ENCODE measurements around the gene DNAH1. TPM values are rescaled to one million over a fixed set of nuclear protein-coding genes. Genes with fewer than 3 reads are reported as not detected.
A peak's percentile ranks its signal among the peaks of the same experiment; 100 is the strongest.

The DNAH1 gene
- total RNA-seq, 5 donors from 2014 or later (not counting 1 experiment from before 2014, with no cell fraction given) = 41.5 to 72.0 (median 44.2) TPM

GRCh38 chr3:52313774-52314188 lies 2.3 kb upstream of the DNAH1 start:
- Mint-ChIP-seq H3K36me3 (peaks cover 6% of the 10 kb centered on the region), H3K27me3 (no peaks in the 10 kb centered on the region), H3K9me3 (no peaks in the 10 kb centered on the region), H3K4me1 (peaks cover 23 to 44% (median 36%) of the 10 kb centered on the region in 3 donors), H3K4me3 (no peak overlapping the region), H3K27ac (peak overlapping the region in 1 of 2 donors; percentile 44)
- POLR2A ChIA-PET = no interaction called here
- ATAC-seq (replicated peaks in 1 of 4) = no peak
- Histone ChIP-seq H3K4me1 (ENCODE audit: control insufficient read depth in 1 of 2, extremely low read depth in 1 of 2, insufficient read depth in 2 of 2, low read length in 2 of 2) (peaks cover 0 to 37% of the 10 kb centered on the region in 2 experiments), H3K27ac (ENCODE audit: low read length) (no peak overlapping the region), H3K4me3 (ENCODE audit: control insufficient read depth in 1 of 2, extremely low read depth in 1 of 2, low read length in 1 of 2) (no peak overlapping the region), H3K27me3 (replicated peaks in 1 of 2; ENCODE audit: control insufficient read depth in 2 of 2, extremely low read depth in 1 of 2, insufficient read depth in 2 of 2, low read length in 1 of 2) (no peaks in the 10 kb centered on the region), H3K36me3 (ENCODE audit: control insufficient read depth in 2 of 2, extremely low read depth in 1 of 2, insufficient read depth in 1 of 2, low read length in 1 of 2) (peaks cover 4 to 12% of the 10 kb centered on the region in 2 donors), H3K9me3 (no peaks in the 10 kb centered on the region)
- DNase-seq = peak in 1 of 35 experiments; percentile 29
- 58% methylated on average over 3 of the region's 4 CpGs for WGBS (ENCODE audit: insufficient coverage)
- CTCF ChIA-PET = no interaction called here

GRCh38 chr3:52314489-52314888 lies 1.6 kb upstream of the DNAH1 start:
- Histone ChIP-seq H3K36me3 (ENCODE audit: control insufficient read depth in 2 of 2, extremely low read depth in 1 of 2, insufficient read depth in 1 of 2, low read length in 1 of 2) (peaks cover 4 to 7% of the 10 kb centered on the region in 2 donors), H3K27me3 (replicated peaks in 1 of 2; ENCODE audit: control insufficient read depth in 2 of 2, extremely low read depth in 1 of 2, insufficient read depth in 2 of 2, low read length in 1 of 2) (no peaks in the 10 kb centered on the region), H3K9me3 (no peaks in the 10 kb centered on the region), H3K27ac (ENCODE audit: low read length) (no peak overlapping the region), H3K4me3 (ENCODE audit: control insufficient read depth in 1 of 2, extremely low read depth in 1 of 2, low read length in 1 of 2) (no peak overlapping the region), H3K4me1 (ENCODE audit: control insufficient read depth in 1 of 2, extremely low read depth in 1 of 2, insufficient read depth in 2 of 2, low read length in 2 of 2) (peaks cover 0 to 34% of the 10 kb centered on the region in 2 experiments)
- peak overlapping the region in 1 of 2 donors; percentile 28 for H3K27ac Mint-ChIP-seq
- CTCF ChIA-PET = no interaction called here
- DNase-seq = no peak
- H3K36me3 Mint-ChIP-seq = peaks cover 3% of the 10 kb centered on the region
- POLR2A ChIA-PET = no interaction called here
- H3K4me1 Mint-ChIP-seq = peaks cover 23 to 47% (median 34%) of the 10 kb centered on the region in 3 donors
- no peak for ATAC-seq (replicated peaks in 1 of 4)
- H3K4me3 Mint-ChIP-seq = no peak overlapping the region
- 89% methylated on average over 1 of the region's 3 CpGs for WGBS (ENCODE audit: insufficient coverage)
- H3K27me3 Mint-ChIP-seq = no peaks in the 10 kb centered on the region
- no peaks in the 10 kb centered on the region for H3K9me3 Mint-ChIP-seq

GRCh38 chr3:52315006-52315405 lies 1.1 kb upstream of the DNAH1 start:
- ATAC-seq (replicated peaks in 1 of 4) = no peak
- H3K36me3 Mint-ChIP-seq = peaks cover under 1% of the 10 kb centered on the region
- ChIA-PET POLR2A (no interaction called here), CTCF (no interaction called here)
- Histone ChIP-seq H3K36me3 (ENCODE audit: control insufficient read depth in 2 of 2, extremely low read depth in 1 of 2, insufficient read depth in 1 of 2, low read length in 1 of 2) (peaks cover 4% of the 10 kb centered on the region in 2 donors), H3K9me3 (no peaks in the 10 kb centered on the region), H3K27ac (ENCODE audit: low read length) (no peak overlapping the region), H3K27me3 (replicated peaks in 1 of 2; ENCODE audit: control insufficient read depth in 2 of 2, extremely low read depth in 1 of 2, insufficient read depth in 2 of 2, low read length in 1 of 2) (no peaks in the 10 kb centered on the region), H3K4me3 (ENCODE audit: control insufficient read depth in 1 of 2, extremely low read depth in 1 of 2, low read length in 1 of 2) (no peak overlapping the region), H3K4me1 (ENCODE audit: control insufficient read depth in 1 of 2, extremely low read depth in 1 of 2, insufficient read depth in 2 of 2, low read length in 2 of 2) (peaks cover 0 to 31% of the 10 kb centered on the region in 2 experiments)
- H3K9me3 Mint-ChIP-seq = no peaks in the 10 kb centered on the region
- peak overlapping the region in 1 of 2 donors; percentile 52 for H3K27ac Mint-ChIP-seq
- no peak overlapping the region for H3K4me3 Mint-ChIP-seq
- no peak for DNase-seq
- WGBS (ENCODE audit: insufficient coverage) = 93% methylated on average over 3 of the region's 6 CpGs
- H3K4me1 Mint-ChIP-seq = peaks cover 18 to 44% (median 29%) of the 10 kb centered on the region in 3 donors
- no peaks in the 10 kb centered on the region for H3K27me3 Mint-ChIP-seq

- Histone ChIP-seq H3K27ac (ENCODE audit: low read length) (peak overlapping the region; percentile 26), H3K27me3 (replicated peaks in 1 of 2; ENCODE audit: control insufficient read depth in 2 of 2, extremely low read depth in 1 of 2, insufficient read depth in 2 of 2, low read length in 1 of 2) (no peaks in the 10 kb centered on the region), H3K36me3 (ENCODE audit: control insufficient read depth in 2 of 2, extremely low read depth in 1 of 2, insufficient read depth in 1 of 2, low read length in 1 of 2) (peaks cover 0 to 3% of the 10 kb centered on the region in 2 donors), H3K4me1 (ENCODE audit: control insufficient read depth in 1 of 2, extremely low read depth in 1 of 2, insufficient read depth in 2 of 2, low read length in 2 of 2) (peaks cover 0 to 14% of the 10 kb centered on the region in 2 experiments), H3K9me3 (no peaks in the 10 kb centered on the region), H3K4me3 (ENCODE audit: control insufficient read depth in 1 of 2, extremely low read depth in 1 of 2, low read length in 1 of 2) (peak overlapping the region in 1 of 2 donors; percentile 35)
- DNase-seq = peak; percentile 46 to 81 (median 70)
- 22% methylated on average over 36 of the region's 45 CpGs for WGBS (ENCODE audit: insufficient coverage)
- ATAC-seq (replicated peaks in 1 of 4) = peak; percentile 98 to 100 (median 98)
- POLR2A ChIA-PET = no interaction called here
- Mint-ChIP-seq H3K9me3 (no peaks in the 10 kb centered on the region), H3K4me3 (peak overlapping the region; percentile 64 to 72 (median 69)), H3K36me3 (no peaks in the 10 kb centered on the region), H3K4me1 (peaks cover 17 to 32% (median 19%) of the 10 kb centered on the region in 3 donors), H3K27me3 (no peaks in the 10 kb centered on the region), H3K27ac (peak overlapping the region; percentile 48 to 82)
- CTCF ChIA-PET = interaction anchor here in 1 of 2 donors (0.7 to 1.1 kb wide), 2 partner anchors 86 to 256 kb away, joined by 3 read pairs; no protein-coding TSS in a partner anchor
Observed at GRCh38 chr3:52317208-52318000, 1.3 kb downstream of the DNAH1 start.

- no peak overlapping the region for H3K27ac ChIP-seq (ENCODE audit: low read length)
- DNase-seq (no peak), ATAC-seq (replicated peaks in 1 of 4) (no peak)
- H3K36me3 ChIP-seq (ENCODE audit: control insufficient read depth in 2 of 2, extremely low read depth in 1 of 2, insufficient read depth in 1 of 2, low read length in 1 of 2) = peaks cover 0 to 3% of the 10 kb centered on the region in 2 donors
- Mint-ChIP-seq H3K36me3 (peaks cover 5% of the 10 kb centered on the region), H3K4me1 (peaks cover 17 to 29% (median 19%) of the 10 kb centered on the region in 3 donors), H3K27ac (no peak overlapping the region), H3K27me3 (no peaks in the 10 kb centered on the region), H3K9me3 (no peaks in the 10 kb centered on the region), H3K4me3 (no peak overlapping the region)
- no peak overlapping the region for H3K4me3 ChIP-seq (ENCODE audit: control insufficient read depth in 1 of 2, extremely low read depth in 1 of 2, low read length in 1 of 2)
- 84% methylated on average over 12 of the region's 14 CpGs for WGBS (ENCODE audit: insufficient coverage)
- ChIA-PET CTCF (no interaction called here), POLR2A (no interaction called here)
- H3K4me1 ChIP-seq (ENCODE audit: control insufficient read depth in 1 of 2, extremely low read depth in 1 of 2, insufficient read depth in 2 of 2, low read length in 2 of 2) = peaks cover 0 to 14% of the 10 kb centered on the region in 2 experiments
- no peaks in the 10 kb centered on the region for H3K27me3 ChIP-seq (replicated peaks in 1 of 2; ENCODE audit: control insufficient read depth in 2 of 2, extremely low read depth in 1 of 2, insufficient read depth in 2 of 2, low read length in 1 of 2)
- no peaks in the 10 kb centered on the region for H3K9me3 ChIP-seq
Observed at GRCh38 chr3:52318186-52318816, 2.2 kb downstream of the DNAH1 start.

- H3K4me1 Mint-ChIP-seq = peaks cover 17 to 25% (median 19%) of the 10 kb centered on the region in 3 donors
- POLR2A ChIA-PET = interaction anchor here in 1 of 2 donors (0.6 kb wide), 1 partner anchor 32 kb away, joined by 3 read pairs; the partner anchor contains the start of gene GLYCTK
- no peak for ATAC-seq (replicated peaks in 1 of 4)
- CTCF ChIA-PET = interaction anchor here in 1 of 2 donors (0.7 kb wide), 1 partner anchor 84 kb away, joined by 3 read pairs; no protein-coding TSS in a partner anchor
- H3K4me3 Mint-ChIP-seq = no peak overlapping the region
- no peaks in the 10 kb centered on the region for H3K27me3 Mint-ChIP-seq
- WGBS (ENCODE audit: insufficient coverage) = 91% methylated on average over 8 of the region's 10 CpGs
- Histone ChIP-seq H3K27ac (ENCODE audit: low read length) (no peak overlapping the region), H3K27me3 (replicated peaks in 1 of 2; ENCODE audit: control insufficient read depth in 2 of 2, extremely low read depth in 1 of 2, insufficient read depth in 2 of 2, low read length in 1 of 2) (no peaks in the 10 kb centered on the region), H3K36me3 (ENCODE audit: control insufficient read depth in 2 of 2, extremely low read depth in 1 of 2, insufficient read depth in 1 of 2, low read length in 1 of 2) (peaks cover 0 to 3% of the 10 kb centered on the region in 2 donors), H3K9me3 (no peaks in the 10 kb centered on the region), H3K4me1 (ENCODE audit: control insufficient read depth in 1 of 2, extremely low read depth in 1 of 2, insufficient read depth in 2 of 2, low read length in 2 of 2) (peaks cover 0 to 14% of the 10 kb centered on the region in 2 experiments), H3K4me3 (ENCODE audit: control insufficient read depth in 1 of 2, extremely low read depth in 1 of 2, low read length in 1 of 2) (no peak overlapping the region)
- no peak for DNase-seq
- H3K27ac Mint-ChIP-seq = no peak overlapping the region
- H3K36me3 Mint-ChIP-seq = peaks cover 5% of the 10 kb centered on the region
- no peaks in the 10 kb centered on the region for H3K9me3 Mint-ChIP-seq
Observed at GRCh38 chr3:52319921-52320595, 3.9 kb downstream of the DNAH1 start.

Data from T-cell (primary cell).